H1 (cell line): Measurements from ENCODE around the gene CFL2.

ENCODE experiments used
- EZH2 ChIP-seq: fragments of 200-600 bp; sonication (generic); IDR thresholded peaks from 2 replicates; pipeline ENCODE4 v1.7.1; 2012; ENCODE audit warnings: low read depth, mild to moderate bottlenecking, moderate library complexity, low read length, inconsistent platforms; ENCODE audit not compliant: severe bottlenecking
- KDM1A ChIP-seq: fragments of 200-600, 300-600 bp; sonication (generic); IDR thresholded peaks from 2 replicates; pipeline ENCODE4 v1.7.1; 2016; ENCODE audit warnings: mild to moderate bottlenecking, low read length, borderline replicate concordance
- MAFK ChIP-seq: IDR thresholded peaks from 2 replicates; pipeline ENCODE4 v1.6.1; 2012; ENCODE audit warnings: low read depth, mild to moderate bottlenecking, improper control_type of control experiment, low read length
- NANOG ChIP-seq: IDR thresholded peaks from 2 replicates; pipeline ENCODE4 v1.6.1; 2011; ENCODE audit warnings: low read length, low read depth, mild to moderate bottlenecking, inconsistent platforms; ENCODE audit not compliant: insufficient read depth, poor library complexity, severe bottlenecking
- PHF8 ChIP-seq: fragments of 200-600 bp; sonication (generic); conservative IDR thresholded peaks from 2 replicates; pipeline ENCODE4 v1.7.1; 2012; ENCODE audit warnings: low read depth, mild to moderate bottlenecking, inconsistent platforms, low read length, moderate library complexity
- POLR2A ChIP-seq, 2 experiments: IDR thresholded peaks; 1 replicate in 1 of 2; 2 replicates in 1 of 2; pipeline ENCODE4 v1.6.1; 2011; ENCODE audit warnings: low read depth in 2 of 2, low read length in 2 of 2, mild to moderate bottlenecking in 2 of 2; ENCODE audit errors: control extremely low read depth in 1 of 2
- POLR2AphosphoS5 ChIP-seq: IDR thresholded peaks from 2 replicates; pipeline ENCODE4 v1.6.1; 2011; ENCODE audit warnings: low read depth, low read length
- POU5F1 ChIP-seq: IDR thresholded peaks from 2 replicates; pipeline ENCODE4 v1.6.1; 2011; ENCODE audit warnings: low read depth, mild to moderate bottlenecking, low read length, moderate library complexity
- RAD21 ChIP-seq, 2 experiments: IDR thresholded peaks in 1 of 2; conservative IDR thresholded peaks in 1 of 2; 2 replicates each; pipeline ENCODE4 v1.6.1; 2011; ENCODE audit warnings: low read depth in 2 of 2, low read length in 2 of 2, improper control_type of control experiment in 1 of 2, inconsistent platforms in 1 of 2, mild to moderate bottlenecking in 1 of 2, moderate library complexity in 1 of 2
- YY1 ChIP-seq: IDR thresholded peaks from 2 replicates; pipeline ENCODE4 v1.6.1; 2011; ENCODE audit warnings: low read depth, mild to moderate bottlenecking, low read length
- TF ChIP-seq, protein P1 (sequence below), 3 experiments: IDR thresholded peaks; 1 replicate in 2 of 3; 2 replicates in 1 of 3; pipeline versions ENCODE4 v1.5.1 to v1.6.1; 2011; ENCODE audit warnings: low read length in 3 of 3, mild to moderate bottlenecking in 3 of 3, inconsistent platforms in 2 of 3, low read depth in 1 of 3, moderate library complexity in 1 of 3; ENCODE audit not compliant: insufficient read depth in 1 of 3; ENCODE audit errors: control extremely low read depth in 1 of 3
- TF ChIP-seq, protein P2 (sequence below): IDR thresholded peaks from 2 replicates; pipeline ENCODE4 v1.6.1; 2012; ENCODE audit warnings: inconsistent platforms

DNA sequence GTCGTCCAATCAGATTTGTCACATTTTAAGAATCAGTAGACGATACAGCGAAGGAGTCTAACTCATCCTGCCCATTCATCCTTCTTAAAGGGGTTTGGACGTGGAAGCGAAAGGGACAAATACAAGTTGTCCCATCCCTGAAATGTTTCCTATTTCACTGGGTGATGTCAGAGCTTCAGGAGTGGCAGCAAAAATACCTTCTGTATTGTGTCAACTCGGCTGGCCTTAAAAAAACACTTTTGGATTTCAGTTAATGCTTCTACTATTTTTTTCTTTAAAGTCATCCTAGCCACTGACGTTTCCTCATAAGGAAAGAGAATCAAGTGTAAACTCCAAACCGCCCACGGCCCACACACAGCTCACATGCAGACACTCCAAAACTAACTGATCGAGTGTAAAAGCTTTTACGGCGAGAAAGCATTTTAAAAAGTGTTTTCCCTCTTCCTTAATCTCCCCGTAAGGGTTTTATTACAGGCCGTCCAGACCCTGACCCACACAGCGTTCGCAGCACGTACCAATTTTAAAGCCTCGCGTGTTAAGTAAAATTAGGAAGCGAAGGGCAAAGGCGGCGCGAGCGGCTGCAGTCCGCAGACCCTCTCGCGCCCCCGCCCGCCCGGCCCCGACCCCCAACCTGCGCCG lies 593 bp downstream of the CFL2 start:
- TF ChIP-seq POLR2A (IDR thresholded peaks at IDR 0.05; ENCODE audit: control extremely low read depth in 1 of 2, low read depth in 2 of 2, low read length in 2 of 2) (no peak), RAD21 (IDR thresholded peaks at IDR 0.05 in 1 of 2, conservative IDR thresholded peaks at IDR 0.05 in 1 of 2; ENCODE audit: low read depth in 2 of 2, low read length in 2 of 2) (no peak), YY1 (no peak), POLR2AphosphoS5 (no peak), EZH2 (no peak), NANOG (no peak), PHF8 (no peak; the same call in 1 of the 2 replicates), KDM1A (no peak), POU5F1 (no peak), MAFK (no peak)
- TF ChIP-seq, protein P1, sequence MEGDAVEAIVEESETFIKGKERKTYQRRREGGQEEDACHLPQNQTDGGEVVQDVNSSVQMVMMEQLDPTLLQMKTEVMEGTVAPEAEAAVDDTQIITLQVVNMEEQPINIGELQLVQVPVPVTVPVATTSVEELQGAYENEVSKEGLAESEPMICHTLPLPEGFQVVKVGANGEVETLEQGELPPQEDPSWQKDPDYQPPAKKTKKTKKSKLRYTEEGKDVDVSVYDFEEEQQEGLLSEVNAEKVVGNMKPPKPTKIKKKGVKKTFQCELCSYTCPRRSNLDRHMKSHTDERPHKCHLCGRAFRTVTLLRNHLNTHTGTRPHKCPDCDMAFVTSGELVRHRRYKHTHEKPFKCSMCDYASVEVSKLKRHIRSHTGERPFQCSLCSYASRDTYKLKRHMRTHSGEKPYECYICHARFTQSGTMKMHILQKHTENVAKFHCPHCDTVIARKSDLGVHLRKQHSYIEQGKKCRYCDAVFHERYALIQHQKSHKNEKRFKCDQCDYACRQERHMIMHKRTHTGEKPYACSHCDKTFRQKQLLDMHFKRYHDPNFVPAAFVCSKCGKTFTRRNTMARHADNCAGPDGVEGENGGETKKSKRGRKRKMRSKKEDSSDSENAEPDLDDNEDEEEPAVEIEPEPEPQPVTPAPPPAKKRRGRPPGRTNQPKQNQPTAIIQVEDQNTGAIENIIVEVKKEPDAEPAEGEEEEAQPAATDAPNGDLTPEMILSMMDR (IDR thresholded peaks at IDR 0.05; ENCODE audit: control extremely low read depth in 1 of 3, insufficient read depth in 1 of 3, low read depth in 1 of 3, low read length in 3 of 3), result no peak
- TF ChIP-seq, protein P2, sequence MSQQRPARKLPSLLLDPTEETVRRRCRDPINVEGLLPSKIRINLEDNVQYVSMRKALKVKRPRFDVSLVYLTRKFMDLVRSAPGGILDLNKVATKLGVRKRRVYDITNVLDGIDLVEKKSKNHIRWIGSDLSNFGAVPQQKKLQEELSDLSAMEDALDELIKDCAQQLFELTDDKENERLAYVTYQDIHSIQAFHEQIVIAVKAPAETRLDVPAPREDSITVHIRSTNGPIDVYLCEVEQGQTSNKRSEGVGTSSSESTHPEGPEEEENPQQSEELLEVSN, result no peak
